ENCODE results near the gene DICER1. TPM values are rescaled to one million over a fixed set of nuclear protein-coding genes. Genes with fewer than 3 reads are reported as not detected.

DICER1 gene
- total RNA-seq, 2 donors from 2014 or later = 47.7 to 85.0 TPM

GRCh38 chr14:95039993-95040348 lies 117.4 kb downstream of the DICER1 start:
- intact Hi-C loops (cut with DNase I) = no loop called here
- H3K36me3 ChIP-seq (replicated peaks in 1 of 2; ENCODE audit: insufficient read depth in 1 of 2, low read depth in 2 of 2) = no peaks in the 10 kb centered on the region
- H3K27me3 ChIP-seq = no peaks in the 10 kb centered on the region
- no peaks in the 10 kb centered on the region for H3K9me3 ChIP-seq
- TF ChIP-seq CTCF (IDR thresholded peaks at IDR 0.05) (no peak), POLR2A (IDR thresholded peaks at IDR 0.05) (no peak)
- H3K4me3 ChIP-seq = no peak overlapping the region
- ATAC-seq = no peak
- DNase-seq = no peak
- H3K4me1 ChIP-seq = no peaks in the 10 kb centered on the region
- 59 to 81% methylated on average over 2 to 4 of the region's 4 CpGs for WGBS, 2 donors
- H3K27ac ChIP-seq = no peak overlapping the region

GRCh38 chr14:95039259-95039992 lies 117.9 kb downstream of the DICER1 start:
- no peaks in the 10 kb centered on the region for H3K27me3 ChIP-seq
- H3K4me3 ChIP-seq = no peak overlapping the region
- no peaks in the 10 kb centered on the region for H3K36me3 ChIP-seq (replicated peaks in 1 of 2; ENCODE audit: insufficient read depth in 1 of 2, low read depth in 2 of 2)
- H3K9me3 ChIP-seq = no peaks in the 10 kb centered on the region
- WGBS, 2 donors = 56 to 65% methylated on average over 16 to 17 of the region's 17 CpGs
- H3K27ac ChIP-seq = no peak overlapping the region
- ATAC-seq (no peak), DNase-seq (no peak)
- intact Hi-C loops (cut with DNase I) = no loop called here
- no peak for TF ChIP-seq CTCF (IDR thresholded peaks at IDR 0.05)
- no peak for TF ChIP-seq POLR2A (IDR thresholded peaks at IDR 0.05)
- H3K4me1 ChIP-seq = no peaks in the 10 kb centered on the region

GRCh38 chr14:95038521-95039250 lies 118.6 kb downstream of the DICER1 start:
- Histone ChIP-seq H3K27me3 (no peaks in the 10 kb centered on the region), H3K9me3 (no peaks in the 10 kb centered on the region), H3K27ac (no peak overlapping the region), H3K4me3 (no peak overlapping the region), H3K4me1 (no peaks in the 10 kb centered on the region), H3K36me3 (replicated peaks in 1 of 2; ENCODE audit: insufficient read depth in 1 of 2, low read depth in 2 of 2) (no peaks in the 10 kb centered on the region)
- intact Hi-C loops (cut with DNase I) = no loop called here
- WGBS, 2 donors = 70 to 72% methylated on average over 9 of the region's 9 CpGs
- no peak for ATAC-seq
- no peak for DNase-seq
- TF ChIP-seq CTCF (IDR thresholded peaks at IDR 0.05) = no peak
- no peak for TF ChIP-seq POLR2A (IDR thresholded peaks at IDR 0.05)

- no peak for ATAC-seq
Observed at GRCh38 chr14:95037273-95037672, 120.1 kb downstream of the DICER1 start.

More at GRCh38 chr14:95037273-95037672, 120.1 kb downstream of the DICER1 start:
- Histone ChIP-seq H3K36me3 (replicated peaks in 1 of 2; ENCODE audit: insufficient read depth in 1 of 2, low read depth in 2 of 2) (no peaks in the 10 kb centered on the region), H3K27ac (no peak overlapping the region), H3K4me1 (no peaks in the 10 kb centered on the region), H3K9me3 (no peaks in the 10 kb centered on the region), H3K27me3 (no peaks in the 10 kb centered on the region), H3K4me3 (no peak overlapping the region)
- WGBS, 2 donors = 89 to 100% methylated on average over 1 to 2 of the region's 2 CpGs
- intact Hi-C loops (cut with DNase I) = no loop called here
- DNase-seq = no peak
- TF ChIP-seq POLR2A (IDR thresholded peaks at IDR 0.05) = no peak
- no peak for TF ChIP-seq CTCF (IDR thresholded peaks at IDR 0.05)

Small RNA genes lying within 50 kb of the gene (microRNA-seq; reads per million reads assigned to microRNA genes)
- 4.0 to 5.6 reads per million in 2 donors for gene MIR3173 (ENCODE audit: borderline number of aligned reads in 2 of 2, borderline replicate concordance in 2 of 2)

Small RNA genes lying within 50 kb of the gene (small RNA-seq; reads per million reads assigned to genes)
- gene MIR3173 = not detected

Other genes with a start within 250 kb of the DICER1 start
- 10 to 100 TPM; 53.7 to 54.7 TPM for gene CLMN, start 162.4 kb upstream of the DICER1 start, total RNA-seq